ENCODE results near the gene KHK.
A peak's percentile ranks its signal among the peaks of the same experiment; 100 is the strongest.
"Not testable (repeated sequence)": the region's sequence is repeated elsewhere in the genome, so short reads cannot be mapped to it uniquely, and the experiment has no call there.

Gene KHK

GRCh38 chr2:27075566-27075871, 11.1 kb upstream of the KHK start:
- H3K36me3 ChIP-seq (ENCODE audit: control insufficient read depth in 1 of 2, insufficient read depth in 2 of 2, low read length in 2 of 2); H3K9me3 ChIP-seq (ENCODE audit: control insufficient read depth in 1 of 2, low read length in 2 of 2); H3K27me3 ChIP-seq (ENCODE audit: low read depth, low read length); H3K27ac ChIP-seq (ENCODE audit: low read length); H3K4me3 ChIP-seq (ENCODE audit: low read depth in 1 of 2, low read length in 2 of 2): not testable (repeated sequence)
- peaks cover 11 to 52% of the 10 kb centered on the region in 2 donors for H3K4me1 ChIP-seq (ENCODE audit: control insufficient read depth in 1 of 2, insufficient read depth in 2 of 2, low read length in 2 of 2)

- Histone ChIP-seq H3K4me1 (ENCODE audit: control insufficient read depth in 1 of 2, insufficient read depth in 2 of 2, low read length in 2 of 2) (peaks cover 12 to 57% of the 10 kb centered on the region in 2 donors), H3K36me3 (ENCODE audit: control insufficient read depth in 1 of 2, insufficient read depth in 2 of 2, low read length in 2 of 2) (no peaks in the 10 kb centered on the region), H3K27me3 (ENCODE audit: low read depth, low read length) (no peaks in the 10 kb centered on the region), H3K4me3 (ENCODE audit: low read depth in 1 of 2, low read length in 2 of 2) (no peak overlapping the region), H3K9me3 (ENCODE audit: control insufficient read depth in 1 of 2, low read length in 2 of 2) (no peaks in the 10 kb centered on the region), H3K27ac (ENCODE audit: low read length) (no peak overlapping the region)
Measured at GRCh38 chr2:27076323-27076722, 10.2 kb upstream of the KHK start.

GRCh38 chr2:27077231-27077630, 9.3 kb upstream of the KHK start:
- no peaks in the 10 kb centered on the region for H3K27me3 ChIP-seq (ENCODE audit: low read depth, low read length)
- no peak overlapping the region for H3K27ac ChIP-seq (ENCODE audit: low read length)
- peaks cover 0 to 4% of the 10 kb centered on the region in 2 donors for H3K36me3 ChIP-seq (ENCODE audit: control insufficient read depth in 1 of 2, insufficient read depth in 2 of 2, low read length in 2 of 2)
- H3K4me3 ChIP-seq (ENCODE audit: low read depth in 1 of 2, low read length in 2 of 2) = no peak overlapping the region
- H3K9me3 ChIP-seq (ENCODE audit: control insufficient read depth in 1 of 2, low read length in 2 of 2) = no peaks in the 10 kb centered on the region
- peaks cover 18 to 65% of the 10 kb centered on the region in 2 donors for H3K4me1 ChIP-seq (ENCODE audit: control insufficient read depth in 1 of 2, insufficient read depth in 2 of 2, low read length in 2 of 2)

GRCh38 chr2:27078267-27079194, 8.0 kb upstream of the KHK start, which contains the start of gene EMILIN1:
EMILIN1 (plus strand) TSS chr2:27078615; CDS start chr2:27079066, 451 bp downstream.
- Histone ChIP-seq H3K27ac (ENCODE audit: low read length) (peak within 1 kb of the TSS; percentile 74), H3K9me3 (ENCODE audit: control insufficient read depth in 1 of 2, low read length in 2 of 2) (no peaks in the 10 kb centered on the region), H3K4me3 (ENCODE audit: low read depth in 1 of 2, low read length in 2 of 2) (peak within 1 kb of the TSS; percentile 72 to 73), H3K27me3 (ENCODE audit: low read depth, low read length) (no peaks in the 10 kb centered on the region), H3K4me1 (ENCODE audit: control insufficient read depth in 1 of 2, insufficient read depth in 2 of 2, low read length in 2 of 2) (peaks cover 18 to 65% of the 10 kb centered on the region in 2 donors), H3K36me3 (ENCODE audit: control insufficient read depth in 1 of 2, insufficient read depth in 2 of 2, low read length in 2 of 2) (peaks cover 0 to 13% of the 10 kb centered on the region in 2 donors)

GRCh38 chr2:27079233-27080139, 7.1 kb upstream of the KHK start:
- Histone ChIP-seq H3K4me3 (ENCODE audit: low read depth in 1 of 2, low read length in 2 of 2) (peak overlapping the region; percentile 72 to 73), H3K9me3 (ENCODE audit: control insufficient read depth in 1 of 2, low read length in 2 of 2) (no peaks in the 10 kb centered on the region), H3K27ac (ENCODE audit: low read length) (peak overlapping the region; percentile 58), H3K36me3 (ENCODE audit: control insufficient read depth in 1 of 2, insufficient read depth in 2 of 2, low read length in 2 of 2) (peaks cover 0 to 13% of the 10 kb centered on the region in 2 donors), H3K27me3 (ENCODE audit: low read depth, low read length) (no peaks in the 10 kb centered on the region), H3K4me1 (ENCODE audit: control insufficient read depth in 1 of 2, insufficient read depth in 2 of 2, low read length in 2 of 2) (peaks cover 13 to 65% of the 10 kb centered on the region in 2 donors)

GRCh38 chr2:27080140-27080469, 6.5 kb upstream of the KHK start:
- H3K27me3 ChIP-seq (ENCODE audit: low read depth, low read length) = no peaks in the 10 kb centered on the region
- peak overlapping the region; percentile 72 to 73 for H3K4me3 ChIP-seq (ENCODE audit: low read depth in 1 of 2, low read length in 2 of 2)
- peaks cover 0 to 13% of the 10 kb centered on the region in 2 donors for H3K36me3 ChIP-seq (ENCODE audit: control insufficient read depth in 1 of 2, insufficient read depth in 2 of 2, low read length in 2 of 2)
- no peaks in the 10 kb centered on the region for H3K9me3 ChIP-seq (ENCODE audit: control insufficient read depth in 1 of 2, low read length in 2 of 2)
- H3K27ac ChIP-seq (ENCODE audit: low read length) = peak overlapping the region; percentile 58
- H3K4me1 ChIP-seq (ENCODE audit: control insufficient read depth in 1 of 2, insufficient read depth in 2 of 2, low read length in 2 of 2) = peaks cover 12 to 65% of the 10 kb centered on the region in 2 donors

GRCh38 chr2:27080603-27080936, 6.0 kb upstream of the KHK start:
- Histone ChIP-seq H3K36me3 (ENCODE audit: control insufficient read depth in 1 of 2, insufficient read depth in 2 of 2, low read length in 2 of 2) (peaks cover 0 to 13% of the 10 kb centered on the region in 2 donors), H3K4me3 (ENCODE audit: low read depth in 1 of 2, low read length in 2 of 2) (peak overlapping the region; percentile 72 to 73), H3K27ac (ENCODE audit: low read length) (peak overlapping the region; percentile 58), H3K27me3 (ENCODE audit: low read depth, low read length) (no peaks in the 10 kb centered on the region), H3K4me1 (ENCODE audit: control insufficient read depth in 1 of 2, insufficient read depth in 2 of 2, low read length in 2 of 2) (peaks cover 15 to 65% of the 10 kb centered on the region in 2 donors), H3K9me3 (ENCODE audit: control insufficient read depth in 1 of 2, low read length in 2 of 2) (no peaks in the 10 kb centered on the region)

- H3K27me3 ChIP-seq (ENCODE audit: low read depth, low read length) = no peaks in the 10 kb centered on the region
- H3K4me3 ChIP-seq (ENCODE audit: low read depth in 1 of 2, low read length in 2 of 2) = peak overlapping the region; percentile 72 to 73
- H3K36me3 ChIP-seq (ENCODE audit: control insufficient read depth in 1 of 2, insufficient read depth in 2 of 2, low read length in 2 of 2) = peaks cover 0 to 13% of the 10 kb centered on the region in 2 donors
- H3K4me1 ChIP-seq (ENCODE audit: control insufficient read depth in 1 of 2, insufficient read depth in 2 of 2, low read length in 2 of 2) = peaks cover 15 to 63% of the 10 kb centered on the region in 2 donors
- no peaks in the 10 kb centered on the region for H3K9me3 ChIP-seq (ENCODE audit: control insufficient read depth in 1 of 2, low read length in 2 of 2)
- peak overlapping the region; percentile 78 for H3K27ac ChIP-seq (ENCODE audit: low read length)
Measured at GRCh38 chr2:27081984-27082772, 4.4 kb upstream of the KHK start.

- Histone ChIP-seq H3K4me1 (ENCODE audit: control insufficient read depth in 1 of 2, insufficient read depth in 2 of 2, low read length in 2 of 2) (peaks cover 15 to 68% of the 10 kb centered on the region in 2 donors), H3K9me3 (ENCODE audit: control insufficient read depth in 1 of 2, low read length in 2 of 2) (no peaks in the 10 kb centered on the region), H3K27ac (ENCODE audit: low read length) (no peak overlapping the region), H3K4me3 (ENCODE audit: low read depth in 1 of 2, low read length in 2 of 2) (peak overlapping the region in 1 of 2 donors; percentile 4), H3K36me3 (ENCODE audit: control insufficient read depth in 1 of 2, insufficient read depth in 2 of 2, low read length in 2 of 2) (peaks cover 0 to 13% of the 10 kb centered on the region in 2 donors), H3K27me3 (ENCODE audit: low read depth, low read length) (no peaks in the 10 kb centered on the region)
Measured at GRCh38 chr2:27082773-27083409, 3.7 kb upstream of the KHK start.

- Histone ChIP-seq H3K27ac (ENCODE audit: low read length) (no peak overlapping the region), H3K9me3 (ENCODE audit: control insufficient read depth in 1 of 2, low read length in 2 of 2) (no peaks in the 10 kb centered on the region), H3K27me3 (ENCODE audit: low read depth, low read length) (no peaks in the 10 kb centered on the region), H3K4me1 (ENCODE audit: control insufficient read depth in 1 of 2, insufficient read depth in 2 of 2, low read length in 2 of 2) (peaks cover 15 to 68% of the 10 kb centered on the region in 2 donors), H3K36me3 (ENCODE audit: control insufficient read depth in 1 of 2, insufficient read depth in 2 of 2, low read length in 2 of 2) (peaks cover 0 to 13% of the 10 kb centered on the region in 2 donors), H3K4me3 (ENCODE audit: low read depth in 1 of 2, low read length in 2 of 2) (peak overlapping the region in 1 of 2 donors; percentile 4)
Measured at GRCh38 chr2:27083410-27084296, 2.9 kb upstream of the KHK start.

Measured in muscle layer of duodenum (tissue), 2 donors.